Fibroblast of skin of back (primary cell): ENCODE results near the gene HYAL2.
A peak's percentile ranks its signal among the peaks of the same experiment; 100 is the strongest.

ENCODE experiments used
- DNase-seq: peaks from one replicate; pipeline ENCODE4 v3.0.0-alpha.2; 2013

The HYAL2 gene

GRCh38 chr3:50268703-50269451 lies 53.7 kb downstream of the HYAL2 start, which contains the start of gene SEMA3B:
Gene SEMA3B (plus strand): TSS chr3:50269147. CDS start chr3:50269241, 94 bp downstream.
- peak; percentile 69 for DNase-seq

GRCh38 chr3:50268276-50268675 lies 54.3 kb downstream of the HYAL2 start:
- no peak for DNase-seq
